ENCODE results near the gene IFNL1. TPM values are rescaled to one million over a fixed set of nuclear protein-coding genes. Genes with fewer than 3 reads are reported as not detected.

The IFNL1 gene
- total RNA-seq, 1 experiment from 2014 or later = not detected

DNA sequence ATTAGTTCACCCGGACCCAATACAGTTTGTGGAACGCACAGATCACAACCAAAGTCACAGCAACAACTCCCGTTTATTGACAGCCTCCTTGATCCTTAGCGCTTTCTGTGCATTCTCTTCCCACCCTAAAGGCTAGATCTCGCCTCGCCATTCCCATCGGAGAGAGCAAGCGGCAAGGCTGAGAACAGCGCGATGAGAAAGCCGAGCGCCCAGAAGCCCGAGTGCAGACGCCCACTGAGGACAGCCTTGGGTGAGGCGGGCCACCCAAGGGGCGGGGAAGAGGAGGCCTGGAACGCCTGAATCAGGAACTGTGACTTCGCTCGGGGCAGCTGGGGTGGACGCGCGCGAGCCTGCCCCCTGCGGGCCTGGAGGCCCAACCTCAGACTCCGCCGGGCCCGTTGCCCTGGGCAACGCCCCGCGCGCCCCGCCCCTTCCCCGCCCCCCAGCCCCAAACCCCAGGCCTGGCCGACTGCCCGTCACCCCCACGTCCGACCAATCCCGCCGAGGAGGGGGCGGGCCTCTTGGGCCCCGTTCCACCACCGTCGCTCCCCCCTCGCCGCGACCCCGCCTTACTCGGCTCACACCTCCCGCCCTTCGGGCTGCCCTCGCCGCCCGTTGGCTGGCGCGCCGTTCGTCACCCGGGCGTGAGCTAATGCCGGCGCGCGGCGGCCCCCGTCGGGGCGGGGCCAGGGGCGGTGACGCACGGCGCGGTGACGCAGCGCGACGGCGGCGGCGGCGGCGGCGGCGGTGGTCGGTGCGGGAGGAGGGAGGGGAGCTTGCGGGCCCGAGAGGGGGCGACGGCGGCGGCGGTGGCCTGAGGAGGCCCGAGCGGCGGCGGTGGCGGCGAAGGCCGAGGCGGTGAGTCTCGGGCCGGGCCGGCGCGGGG is 45.8 kb downstream of the IFNL1 start, which contains the start of gene SAMD4B:
TSS of gene SAMD4B (plus strand) at position 703 of the 886 bp plus-strand sequence. CDS start 14,473 bp downstream, outside the sequence.
- DNase-seq (ENCODE audit: low read depth) = peak; percentile 97
- in situ Hi-C loops (cut with HindIII; ENCODE audit: low pct_unique_long_range_greater_than_20kb, low sequenced_read_pairs) = loop anchor here (5.0 kb wide), 1 partner anchor 50 kb away; the partner anchor contains the start of genes MED29 and PAF1

DNA sequence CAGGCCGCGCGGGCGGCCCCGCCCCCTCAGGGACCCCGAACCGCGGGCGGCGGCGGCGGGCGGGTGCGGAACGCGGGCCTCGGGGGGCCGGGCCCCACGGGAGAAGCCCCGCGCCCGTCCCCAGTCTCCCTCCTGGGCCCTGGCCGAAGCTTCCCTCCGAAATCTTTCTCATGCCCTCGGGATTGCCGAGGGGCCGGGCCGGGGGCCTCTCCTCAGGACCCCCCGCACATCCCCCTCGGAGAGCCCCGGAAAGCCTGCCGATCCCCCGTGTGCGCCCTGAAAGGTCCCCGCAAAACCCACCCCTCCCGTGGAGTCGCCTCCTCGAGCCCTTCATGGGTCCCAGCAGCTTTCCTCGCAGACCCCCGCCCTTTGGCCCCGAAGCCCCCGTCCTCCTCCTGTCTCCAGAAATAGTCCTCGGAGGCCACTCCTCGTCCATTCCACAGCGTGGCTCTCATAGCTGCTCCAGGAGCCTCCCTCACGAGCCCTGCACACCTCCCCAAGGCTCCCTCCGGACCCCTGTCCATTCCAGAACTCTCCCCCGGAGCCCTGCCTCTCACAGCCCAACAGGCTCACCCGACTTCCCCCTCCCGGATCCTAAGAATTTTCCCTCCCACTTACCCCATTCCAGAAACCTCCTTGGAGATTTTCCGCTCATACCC is 46.6 kb downstream of the IFNL1 start:
- in situ Hi-C loops (cut with HindIII; ENCODE audit: low pct_unique_long_range_greater_than_20kb, low sequenced_read_pairs) = loop anchor here (5.0 kb wide), 1 partner anchor 50 kb away; the partner anchor contains the start of genes MED29 and PAF1
- DNase-seq (ENCODE audit: low read depth) = no peak

DNA sequence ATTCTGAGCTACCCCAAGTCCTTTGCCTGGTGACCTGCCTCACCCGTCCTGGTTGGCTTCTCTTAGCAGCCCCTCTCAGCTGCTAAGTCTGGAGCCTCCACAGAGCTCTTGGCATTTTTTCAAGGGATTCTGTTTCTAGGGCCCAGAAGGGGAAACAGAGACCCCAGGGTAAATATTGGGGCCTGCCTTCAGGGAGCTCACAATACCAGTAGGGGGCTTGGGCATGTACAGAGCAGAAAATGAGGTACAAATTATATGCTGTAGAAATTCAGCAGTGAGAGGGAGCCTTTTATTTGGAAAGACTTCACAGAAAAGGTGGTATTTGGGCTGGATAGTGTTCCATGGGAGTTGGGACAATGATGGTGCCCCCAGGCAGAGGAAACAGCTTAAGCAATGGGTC is 49.7 kb downstream of the IFNL1 start:
- no peak for DNase-seq (ENCODE audit: low read depth)
- in situ Hi-C loops (cut with HindIII; ENCODE audit: low pct_unique_long_range_greater_than_20kb, low sequenced_read_pairs) = no loop called here

DNA sequence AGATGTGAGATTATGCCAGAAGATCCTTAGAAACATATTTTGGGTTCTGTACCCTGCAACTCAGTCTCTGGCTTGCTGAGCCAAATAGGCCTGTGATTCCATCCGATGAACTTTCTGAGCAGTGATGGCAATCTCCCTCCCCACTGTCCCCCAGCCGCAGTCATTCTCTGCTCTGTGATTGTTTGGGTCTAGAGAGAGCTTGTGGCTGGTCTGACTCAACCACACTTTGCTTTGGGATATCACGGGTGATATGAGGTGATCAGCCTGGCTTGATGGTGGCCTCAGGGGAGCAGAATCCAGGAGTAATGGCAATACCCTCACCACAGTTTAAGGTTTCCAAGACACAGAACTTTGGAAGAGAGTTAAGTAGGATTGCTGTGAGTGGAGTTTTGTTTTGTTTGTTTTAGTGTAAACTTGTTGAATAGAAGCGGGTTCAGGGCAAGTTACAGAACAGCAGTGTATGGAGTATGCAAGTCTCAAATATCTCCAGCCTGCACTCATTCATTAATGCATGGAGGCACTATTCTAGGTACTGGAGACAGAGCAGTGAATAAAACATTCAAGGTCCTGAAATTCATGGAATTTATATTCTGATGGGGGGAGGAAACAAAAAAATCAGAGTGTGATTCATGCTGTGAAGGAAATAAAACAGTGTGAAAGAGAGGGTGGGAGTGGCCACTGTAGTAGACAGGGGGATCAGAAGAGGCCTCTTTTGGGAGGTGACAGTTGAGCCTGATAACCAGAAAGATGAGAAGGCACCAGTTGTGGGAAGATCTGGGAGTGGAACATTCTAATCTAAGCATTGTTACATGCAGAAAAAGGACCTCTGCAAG is 51.3 kb downstream of the IFNL1 start:
- in situ Hi-C loops (cut with HindIII; ENCODE audit: low pct_unique_long_range_greater_than_20kb, low sequenced_read_pairs) = no loop called here
- no peak for DNase-seq (ENCODE audit: low read depth)

Other genes with a start within 250 kb of the IFNL1 start
- gene ACP7, start 212.0 kb upstream of the IFNL1 start, total RNA-seq (2014; rRNA removed; shearing (Covaris generic); ENCODE audit: low replicate concordance) = not detected in 2 replicates
- 23.1 and 28.0 TPM in 2 replicates for gene PAK4, start 170.6 kb upstream of the IFNL1 start, total RNA-seq (2014; rRNA removed; shearing (Covaris generic); ENCODE audit: low replicate concordance)
- not detected in 2 replicates for gene NCCRP1, start 99.4 kb upstream of the IFNL1 start, total RNA-seq (2014; rRNA removed; shearing (Covaris generic); ENCODE audit: low replicate concordance)
- not detected in 2 replicates for gene SYCN, start 92.1 kb upstream of the IFNL1 start, total RNA-seq (2014; rRNA removed; shearing (Covaris generic); ENCODE audit: low replicate concordance)
- gene IFNL3, start 51.4 kb upstream of the IFNL1 start, total RNA-seq (2014; rRNA removed; shearing (Covaris generic); ENCODE audit: low replicate concordance) = not detected in 2 replicates
- gene IFNL4, start 47.6 kb upstream of the IFNL1 start, total RNA-seq (2014; rRNA removed; shearing (Covaris generic); ENCODE audit: low replicate concordance) = not detected in 2 replicates
- gene IFNL2, start 28.0 kb upstream of the IFNL1 start, total RNA-seq (2014; rRNA removed; shearing (Covaris generic); ENCODE audit: low replicate concordance) = not detected in 2 replicates
- gene LRFN1, start 24.5 kb downstream of the IFNL1 start, total RNA-seq (2014; rRNA removed; shearing (Covaris generic); ENCODE audit: low replicate concordance) = 0.52 and 2.0 TPM in 2 replicates
- not detected in 2 replicates for gene GMFG, start 39.6 kb downstream of the IFNL1 start, total RNA-seq (2014; rRNA removed; shearing (Covaris generic); ENCODE audit: low replicate concordance)
- gene SAMD4B, start 46.0 kb downstream of the IFNL1 start, total RNA-seq (2014; rRNA removed; shearing (Covaris generic); ENCODE audit: low replicate concordance) = 39.6 and 63.2 TPM in 2 replicates
- 77.5 and 79.9 TPM in 2 replicates for gene PAF1, start 94.7 kb downstream of the IFNL1 start, total RNA-seq (2014; rRNA removed; shearing (Covaris generic); ENCODE audit: low replicate concordance)
- 76.2 and 86.5 TPM in 2 replicates for gene MED29, start 95.0 kb downstream of the IFNL1 start, total RNA-seq (2014; rRNA removed; shearing (Covaris generic); ENCODE audit: low replicate concordance)
- gene ZFP36, start 110.4 kb downstream of the IFNL1 start, total RNA-seq (2014; rRNA removed; shearing (Covaris generic); ENCODE audit: low replicate concordance) = 1.4 TPM in 1 of 2 replicates, not detected in the other
- 5.1 and 34.1 TPM in 2 replicates for gene PLEKHG2, start 116.3 kb downstream of the IFNL1 start, total RNA-seq (2014; rRNA removed; shearing (Covaris generic); ENCODE audit: low replicate concordance)
- gene RPS16, start 139.5 kb downstream of the IFNL1 start, total RNA-seq (2014; rRNA removed; shearing (Covaris generic); ENCODE audit: low replicate concordance) = 76.6 and 151 TPM in 2 replicates
- 95.5 and 108 TPM in 2 replicates for gene SUPT5H, start 149.2 kb downstream of the IFNL1 start, total RNA-seq (2014; rRNA removed; shearing (Covaris generic); ENCODE audit: low replicate concordance)
- gene TIMM50, start 184.4 kb downstream of the IFNL1 start, total RNA-seq (2014; rRNA removed; shearing (Covaris generic); ENCODE audit: low replicate concordance) = 243 and 282 TPM in 2 replicates
- 5.8 and 11.8 TPM in 2 replicates for gene DLL3, start 202.5 kb downstream of the IFNL1 start, total RNA-seq (2014; rRNA removed; shearing (Covaris generic); ENCODE audit: low replicate concordance)
- gene SELENOV, start 218.7 kb downstream of the IFNL1 start, total RNA-seq (2014; rRNA removed; shearing (Covaris generic); ENCODE audit: low replicate concordance) = not detected in 2 replicates
- gene EID2B, start 236.4 kb downstream of the IFNL1 start, total RNA-seq (2014; rRNA removed; shearing (Covaris generic); ENCODE audit: low replicate concordance) = 6.2 and 10.2 TPM in 2 replicates
- gene EID2, start 243.8 kb downstream of the IFNL1 start, total RNA-seq (2014; rRNA removed; shearing (Covaris generic); ENCODE audit: low replicate concordance) = 16.4 and 18.8 TPM in 2 replicates

Data from Caki2 (cell line).